Endodermal cell (in vitro differentiated cells): ENCODE results near the gene ZBTB7C. TPM values are rescaled to one million over a fixed set of nuclear protein-coding genes. Genes with fewer than 3 reads are reported as not detected.

Experiments used
- DNase-seq: peaks from one replicate; pipeline ENCODE4 v3.0.0-alpha.2; 2017
- H3K27ac ChIP-seq: 2 replicates; pipeline ENCODE4 v1.5.1; 2013; ENCODE audit warnings: mild to moderate bottlenecking, low read depth, low read length, moderate library complexity
- H3K27me3 ChIP-seq: 2 replicates; pipeline ENCODE4 v1.6.1; 2013; ENCODE audit warnings: mild to moderate bottlenecking, low read length, moderate library complexity; ENCODE audit not compliant: insufficient read depth, control insufficient read depth, poor library complexity, severe bottlenecking
- H3K36me3 ChIP-seq: 2 replicates; pipeline ENCODE4 v1.7.0; 2013; ENCODE audit warnings: mild to moderate bottlenecking, low read length, moderate library complexity; ENCODE audit not compliant: control insufficient read depth, insufficient read depth
- H3K4me1 ChIP-seq: one replicate; pipeline ENCODE4 v1.7.0; 2013; ENCODE audit warnings: low read length; ENCODE audit not compliant: control insufficient read depth, insufficient read depth
- H3K4me3 ChIP-seq: 2 replicates; pipeline ENCODE4 v1.5.1; 2013; ENCODE audit warnings: mild to moderate bottlenecking, low read length, moderate library complexity
- H3K9ac ChIP-seq: 2 replicates; pipeline ENCODE4 v1.6.1; 2013; ENCODE audit warnings: mild to moderate bottlenecking, low read length, moderate library complexity; ENCODE audit not compliant: poor library complexity, severe bottlenecking; ENCODE audit errors: extremely low read depth
- H3K9me3 ChIP-seq: 2 replicates; pipeline ENCODE4 v1.6.1; 2013; ENCODE audit warnings: mild to moderate bottlenecking, low read length, moderate library complexity; ENCODE audit not compliant: control insufficient read depth
- H3K27ac Mint-ChIP-seq: 2 replicates; pipeline ENCODE4 v1.8.0; 2020; ENCODE audit warnings: mixed read lengths
- H3K27me3 Mint-ChIP-seq: 2 replicates; pipeline ENCODE4 v1.8.0; 2021; ENCODE audit warnings: mild to moderate bottlenecking, mixed read lengths; ENCODE audit not compliant: insufficient read depth
- H3K36me3 Mint-ChIP-seq: 2 replicates; pipeline ENCODE4 v1.8.0; 2020; ENCODE audit warnings: low read depth, mixed read lengths
- H3K4me1 Mint-ChIP-seq: 2 replicates; pipeline ENCODE4 v1.8.0; 2020; ENCODE audit warnings: mixed read lengths
- H3K4me3 Mint-ChIP-seq: 2 replicates; pipeline ENCODE4 v1.8.0; 2020; ENCODE audit warnings: mild to moderate bottlenecking, moderate library complexity, mixed read lengths
- H3K9me3 Mint-ChIP-seq: 2 replicates; pipeline ENCODE4 v1.8.0; 2020; ENCODE audit warnings: mild to moderate bottlenecking, mixed read lengths
- CTCF ChIP-seq: fragments of 200-600 bp; sonication (generic); conservative IDR thresholded peaks from 2 replicates; pipeline ENCODE4 v1.5.0; 2021; ENCODE audit warnings: antibody characterized with exemption, mild to moderate bottlenecking
- WGBS, 2 experiments: methylation state at CpG; one replicate each; pipeline versions ENCODE4 v1.1.5 to v1.1.7; 2013; ENCODE audit warnings: missing lambda C conversion rate in 2 of 2, mixed read lengths in 1 of 2; ENCODE audit not compliant: insufficient coverage in 1 of 2, insufficient read length in 1 of 2; 5-methylcytosine and 5-hydroxymethylcytosine counted together
- total RNA-seq, 2 donors: library from RNA; stranded (reverse); fragmentation: NEBNext Ultra II Directional in 1 of 2; extraction: Animal tissue kit (Norgen Biotek cat#: 25700) in 1 of 2; gene quantifications; 2 replicates in 1 of 2; 3 replicates in 1 of 2; pipeline ENCODE4 v1.2.1, GENCODE V29; 2021

The ZBTB7C gene
- total RNA-seq, 2 donors from 2014 or later, result 0.31 to 0.62 TPM

- no peaks in the 10 kb centered on the region for H3K36me3 Mint-ChIP-seq
- no peak overlapping the region for H3K4me3 Mint-ChIP-seq
- no peak overlapping the region for H3K27ac Mint-ChIP-seq
- Histone ChIP-seq H3K4me3 (no peak overlapping the region), H3K4me1 (no peaks in the 10 kb centered on the region), H3K27me3 (no peaks in the 10 kb centered on the region), H3K27ac (no peak overlapping the region), H3K9me3 (peaks cover 6% of the 10 kb centered on the region), H3K9ac (no peak overlapping the region), H3K36me3 (no peaks in the 10 kb centered on the region)
- WGBS, 2 experiments, result 93 to 96% methylated on average over 15 to 23 of the region's 23 CpGs
- peaks cover 6% of the 10 kb centered on the region for H3K4me1 Mint-ChIP-seq
- peaks cover 4% of the 10 kb centered on the region for H3K27me3 Mint-ChIP-seq
- no peak for TF ChIP-seq CTCF
- no peak for DNase-seq
- no peaks in the 10 kb centered on the region for H3K9me3 Mint-ChIP-seq
These were observed 368.6 kb downstream of the ZBTB7C start for GRCh38 chr18:48040457-48041110.

GRCh38 chr18:48039769-48040215, 369.4 kb downstream of the ZBTB7C start:
- Histone ChIP-seq H3K9ac (no peak overlapping the region), H3K9me3 (peaks cover 6% of the 10 kb centered on the region), H3K27ac (no peak overlapping the region), H3K27me3 (no peaks in the 10 kb centered on the region), H3K36me3 (no peaks in the 10 kb centered on the region), H3K4me1 (peaks cover 6% of the 10 kb centered on the region), H3K4me3 (no peak overlapping the region)
- no peak overlapping the region for H3K27ac Mint-ChIP-seq
- no peak overlapping the region for H3K4me3 Mint-ChIP-seq
- DNase-seq, result no peak
- H3K4me1 Mint-ChIP-seq, result peaks cover 8% of the 10 kb centered on the region
- WGBS, 2 experiments, result 93 to 98% methylated on average over 10 to 17 of the region's 17 CpGs
- TF ChIP-seq CTCF, result no peak
- H3K36me3 Mint-ChIP-seq, result no peaks in the 10 kb centered on the region
- peaks cover 4% of the 10 kb centered on the region for H3K27me3 Mint-ChIP-seq
- no peaks in the 10 kb centered on the region for H3K9me3 Mint-ChIP-seq

GRCh38 chr18:48038636-48039035, 370.5 kb downstream of the ZBTB7C start:
- WGBS, 2 experiments, result 88 to 94% methylated on average over 6 of the region's 6 CpGs
- no peak overlapping the region for H3K4me3 ChIP-seq
- H3K27me3 Mint-ChIP-seq, result no peaks in the 10 kb centered on the region
- no peaks in the 10 kb centered on the region for H3K27me3 ChIP-seq
- H3K36me3 ChIP-seq, result no peaks in the 10 kb centered on the region
- H3K4me3 Mint-ChIP-seq, result no peak overlapping the region
- H3K9me3 ChIP-seq, result peaks cover 6% of the 10 kb centered on the region
- peaks cover 13% of the 10 kb centered on the region for H3K4me1 Mint-ChIP-seq
- no peak overlapping the region for H3K9ac ChIP-seq
- no peak overlapping the region for H3K27ac ChIP-seq
- no peaks in the 10 kb centered on the region for H3K9me3 Mint-ChIP-seq
- no peaks in the 10 kb centered on the region for H3K36me3 Mint-ChIP-seq
- no peak for DNase-seq
- TF ChIP-seq CTCF, result no peak
- H3K4me1 ChIP-seq, result peaks cover 9% of the 10 kb centered on the region
- no peak overlapping the region for H3K27ac Mint-ChIP-seq
